GM12878 (cell line): ENCODE measurements around the gene CLASP1.

Source experiments
- CHD2 ChIP-seq: IDR thresholded peaks from 2 replicates; pipeline ENCODE4 v1.6.1; 2011; ENCODE audit warnings: low read depth, low read length, improper control_type of control experiment, borderline replicate concordance
- CTCF ChIP-seq, 3 experiments: IDR thresholded peaks in 2 of 3; conservative IDR thresholded peaks in 1 of 3; 2 replicates each; pipeline ENCODE4 v1.5.1; 2011; ENCODE audit warnings: low read depth in 3 of 3, low read length in 3 of 3, mild to moderate bottlenecking in 3 of 3, control low read depth in 2 of 3, moderate library complexity in 2 of 3, inconsistent platforms in 1 of 3, mixed read lengths in 1 of 3; ENCODE audit not compliant: control insufficient read depth in 2 of 3, insufficient read depth in 1 of 3; ENCODE audit errors: extremely low read depth in 1 of 3
- EZH2 ChIP-seq: IDR thresholded peaks from 2 replicates; pipeline ENCODE4 v1.6.1; 2012; ENCODE audit warnings: low read depth, mild to moderate bottlenecking, control low read depth, inconsistent platforms, low read length, borderline replicate concordance; ENCODE audit not compliant: control insufficient read depth
- NKRF ChIP-seq: fragments of 450-650 bp; conservative IDR thresholded peaks from 2 replicates; pipeline ENCODE4 v1.6.1; 2017; ENCODE audit warnings: mild to moderate bottlenecking, moderate library complexity
- PAX8 ChIP-seq: fragments of 450-650 bp; IDR thresholded peaks from 2 replicates; pipeline ENCODE4 v1.6.1; 2017; ENCODE audit warnings: mild to moderate bottlenecking, moderate library complexity
- POLR2A ChIP-seq: IDR thresholded peaks from 2 replicates; pipeline ENCODE4 v1.6.1; 2011; ENCODE audit warnings: low read depth, mild to moderate bottlenecking, low read length
- POLR2AphosphoS2 ChIP-seq: IDR thresholded peaks from 2 replicates; pipeline ENCODE4 v1.6.1; 2011; ENCODE audit warnings: low read depth, mild to moderate bottlenecking, low read length, improper control_type of control experiment, moderate library complexity
- POLR2AphosphoS5 ChIP-seq: IDR thresholded peaks from 2 replicates; pipeline ENCODE4 v1.6.1; 2011; ENCODE audit warnings: mild to moderate bottlenecking, low read length, inconsistent platforms
- REST ChIP-seq: IDR thresholded peaks from 2 replicates; pipeline ENCODE4 v1.6.1; 2012; ENCODE audit warnings: mild to moderate bottlenecking, low read depth, low read length
- SMC3 ChIP-seq: IDR thresholded peaks from 2 replicates; pipeline ENCODE4 v1.6.1; 2011; ENCODE audit warnings: low read length, improper control_type of control experiment, borderline replicate concordance
- SPI1 ChIP-seq: IDR thresholded peaks from 2 replicates; pipeline ENCODE4 v1.6.1; 2011; ENCODE audit warnings: low read depth, mild to moderate bottlenecking, low read length, moderate library complexity, borderline replicate concordance; ENCODE audit not compliant: insufficient read depth
- USF1 ChIP-seq: IDR thresholded peaks from 2 replicates; pipeline ENCODE4 v1.6.1; 2011; ENCODE audit warnings: borderline replicate concordance, low read depth, mild to moderate bottlenecking, moderate library complexity, mixed read lengths, low read length; ENCODE audit not compliant: insufficient read depth; ENCODE audit errors: extremely low read length
- ZNF274 ChIP-seq: IDR thresholded peaks from one replicate; pipeline ENCODE4 v1.8.0; 2011; ENCODE audit not compliant: insufficient read length, insufficient read depth

GRCh38 chr2:121662656-121663055 is 13.4 kb upstream of the CLASP1 start:
- no peak for TF ChIP-seq EZH2
- TF ChIP-seq ZNF274: no peak
- TF ChIP-seq REST: no peak
- TF ChIP-seq SMC3: no peak
- TF ChIP-seq POLR2A: no peak
- TF ChIP-seq CTCF (IDR thresholded peaks at IDR 0.05 in 2 of 3, conservative IDR thresholded peaks at IDR 0.05 in 1 of 3; ENCODE audit: control insufficient read depth in 2 of 3, extremely low read depth in 1 of 3, insufficient read depth in 1 of 3, low read depth in 3 of 3, low read length in 3 of 3): no peak
- TF ChIP-seq POLR2AphosphoS2: no peak
- no peak for TF ChIP-seq CHD2
- TF ChIP-seq NKRF: no peak
- no peak for TF ChIP-seq PAX8
- no peak for TF ChIP-seq USF1
- TF ChIP-seq SPI1: no peak
- TF ChIP-seq POLR2AphosphoS5: no peak
